Measurements from ENCODE around the gene SYNDIG1. TPM values are rescaled to one million over a fixed set of nuclear protein-coding genes. Genes with fewer than 3 reads are reported as not detected.

Gene SYNDIG1
- total RNA-seq, 3 donors from 2014 or later: not detected

DNA sequence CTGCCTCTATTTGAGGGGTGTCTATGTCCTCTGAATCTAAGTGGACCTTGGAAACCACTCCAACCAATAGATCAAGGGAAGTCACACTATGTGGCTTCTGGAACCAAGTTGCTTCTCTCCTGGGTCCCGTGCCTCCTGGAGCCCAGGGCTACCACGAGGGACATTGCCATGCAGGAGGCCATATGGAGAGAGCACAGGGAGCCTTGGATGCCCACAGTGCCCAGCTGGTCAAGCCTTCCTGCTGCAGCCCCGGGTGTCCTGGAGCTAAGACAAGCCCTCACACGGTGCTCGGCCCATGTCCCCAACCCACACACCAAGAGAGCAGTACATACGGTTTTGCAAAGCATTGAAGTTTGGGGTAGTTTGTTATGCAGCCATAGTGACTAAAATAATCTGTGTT, 231.6 kb downstream of the SYNDIG1 start:
- H3K27me3 Mint-ChIP-seq (ENCODE audit: low read depth): peaks cover 4% of the 10 kb centered on the region
- DNase-seq (no peak), ATAC-seq (no peak)
- no peak overlapping the region for H3K4me3 Mint-ChIP-seq
- H3K4me1 Mint-ChIP-seq (ENCODE audit: low read depth): no peaks in the 10 kb centered on the region
- H3K9me3 Mint-ChIP-seq: no peaks in the 10 kb centered on the region
- H3K36me3 Mint-ChIP-seq (ENCODE audit: insufficient read depth): no peaks in the 10 kb centered on the region

GRCh38 chr20:24701668-24702067, 232.2 kb downstream of the SYNDIG1 start:
- Mint-ChIP-seq H3K4me1 (ENCODE audit: low read depth) (no peaks in the 10 kb centered on the region), H3K36me3 (ENCODE audit: insufficient read depth) (no peaks in the 10 kb centered on the region), H3K27me3 (ENCODE audit: low read depth) (peaks cover 2% of the 10 kb centered on the region), H3K4me3 (no peak overlapping the region), H3K9me3 (no peaks in the 10 kb centered on the region)
- ATAC-seq (no peak), DNase-seq (no peak)

DNA sequence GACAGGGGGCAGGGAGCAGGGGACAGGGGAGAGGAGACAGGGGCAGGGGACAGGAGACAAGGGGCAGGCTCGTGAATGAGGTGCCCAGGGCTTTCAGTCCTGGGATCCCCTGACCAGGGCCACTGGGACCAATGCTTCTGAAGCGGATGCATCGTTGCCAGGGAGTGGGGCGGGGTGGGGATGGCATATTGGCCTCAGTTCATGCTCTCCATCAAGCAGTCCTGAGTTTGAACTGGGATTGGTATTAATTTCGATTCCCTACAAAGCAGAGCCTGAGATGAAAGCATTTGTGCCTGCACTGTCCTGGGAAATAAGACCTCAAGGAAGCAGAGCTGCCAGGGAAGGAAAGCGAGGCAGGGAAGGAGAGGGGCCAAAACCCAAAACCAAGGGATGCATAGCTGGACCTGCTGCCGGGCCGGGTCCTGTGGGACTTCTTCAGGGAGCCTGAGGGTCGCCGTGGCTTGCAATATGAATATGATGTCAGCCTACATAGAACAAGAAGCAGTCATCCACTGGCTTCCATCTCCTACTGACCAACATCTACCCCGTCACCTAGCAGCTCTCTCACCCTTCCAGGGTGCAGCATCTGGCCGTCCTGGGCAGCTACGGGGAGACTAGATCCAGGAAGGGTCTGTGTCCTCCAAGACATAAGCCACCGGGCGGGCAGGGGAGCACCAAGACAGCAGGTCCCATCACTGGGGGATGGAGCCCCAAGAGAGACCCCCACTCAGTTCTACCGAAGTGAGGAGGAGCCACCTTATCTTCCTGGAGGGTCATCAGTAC, 233.3 kb downstream of the SYNDIG1 start:
- Mint-ChIP-seq H3K4me1 (ENCODE audit: low read depth) (no peaks in the 10 kb centered on the region), H3K27me3 (ENCODE audit: low read depth) (peaks cover 2% of the 10 kb centered on the region), H3K9me3 (no peaks in the 10 kb centered on the region), H3K4me3 (no peak overlapping the region), H3K36me3 (ENCODE audit: insufficient read depth) (no peaks in the 10 kb centered on the region)
- DNase-seq: no peak
- ATAC-seq: no peak

GRCh38 chr20:24703284-24703610, 233.8 kb downstream of the SYNDIG1 start:
- ATAC-seq: no peak
- no peaks in the 10 kb centered on the region for H3K9me3 Mint-ChIP-seq
- H3K4me1 Mint-ChIP-seq (ENCODE audit: low read depth): no peaks in the 10 kb centered on the region
- DNase-seq: no peak
- H3K36me3 Mint-ChIP-seq (ENCODE audit: insufficient read depth): no peaks in the 10 kb centered on the region
- H3K27me3 Mint-ChIP-seq (ENCODE audit: low read depth): peaks cover 2% of the 10 kb centered on the region
- H3K4me3 Mint-ChIP-seq: no peak overlapping the region

DNA sequence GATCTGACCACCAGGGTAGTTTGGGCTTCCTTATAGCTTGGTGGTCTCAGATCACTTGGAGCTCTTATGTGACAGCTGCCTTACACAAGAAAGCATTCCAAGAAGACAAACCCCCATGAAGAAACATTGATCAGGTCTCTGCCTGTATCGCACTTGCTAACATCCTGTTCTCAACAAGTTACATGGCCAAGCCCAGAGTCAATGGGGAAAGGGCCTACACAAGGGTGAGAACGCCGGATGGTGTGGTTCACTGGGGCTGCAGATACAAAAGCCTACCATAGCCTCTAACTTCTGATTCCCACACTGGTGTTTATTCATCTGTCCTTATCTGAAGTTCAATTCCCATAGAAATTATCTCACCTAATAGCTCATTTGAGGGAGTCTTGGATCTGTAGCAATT, 235.5 kb downstream of the SYNDIG1 start:
- Mint-ChIP-seq H3K4me3 (no peak overlapping the region), H3K9me3 (no peaks in the 10 kb centered on the region), H3K36me3 (ENCODE audit: insufficient read depth) (no peaks in the 10 kb centered on the region), H3K4me1 (ENCODE audit: low read depth) (no peaks in the 10 kb centered on the region), H3K27me3 (ENCODE audit: low read depth) (peaks cover 2% of the 10 kb centered on the region)
- no peak for ATAC-seq
- no peak for DNase-seq

DNA sequence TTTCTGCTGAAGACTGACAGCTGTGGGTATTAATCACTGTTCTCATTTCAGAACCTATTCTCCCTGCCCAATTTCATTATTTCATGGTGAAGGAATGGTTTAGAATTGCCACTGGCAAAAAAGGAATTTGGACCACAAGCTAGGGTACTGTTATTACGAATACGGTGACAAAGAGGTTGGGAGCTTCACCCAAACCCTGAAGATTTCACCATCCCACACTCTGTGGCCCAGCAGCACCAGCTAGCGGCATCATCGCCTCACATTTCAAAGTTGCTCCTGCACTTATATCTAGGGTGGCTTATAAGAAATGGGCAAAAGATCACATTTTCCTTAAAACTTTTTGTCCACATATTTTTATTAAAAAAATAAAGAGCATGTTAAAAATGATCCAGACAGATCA, 236.1 kb downstream of the SYNDIG1 start:
- no peaks in the 10 kb centered on the region for H3K27me3 Mint-ChIP-seq (ENCODE audit: low read depth)
- ATAC-seq (no peak), DNase-seq (no peak)
- H3K4me3 Mint-ChIP-seq: no peak overlapping the region
- H3K9me3 Mint-ChIP-seq: no peaks in the 10 kb centered on the region
- H3K4me1 Mint-ChIP-seq (ENCODE audit: low read depth): no peaks in the 10 kb centered on the region
- no peaks in the 10 kb centered on the region for H3K36me3 Mint-ChIP-seq (ENCODE audit: insufficient read depth)

DNA sequence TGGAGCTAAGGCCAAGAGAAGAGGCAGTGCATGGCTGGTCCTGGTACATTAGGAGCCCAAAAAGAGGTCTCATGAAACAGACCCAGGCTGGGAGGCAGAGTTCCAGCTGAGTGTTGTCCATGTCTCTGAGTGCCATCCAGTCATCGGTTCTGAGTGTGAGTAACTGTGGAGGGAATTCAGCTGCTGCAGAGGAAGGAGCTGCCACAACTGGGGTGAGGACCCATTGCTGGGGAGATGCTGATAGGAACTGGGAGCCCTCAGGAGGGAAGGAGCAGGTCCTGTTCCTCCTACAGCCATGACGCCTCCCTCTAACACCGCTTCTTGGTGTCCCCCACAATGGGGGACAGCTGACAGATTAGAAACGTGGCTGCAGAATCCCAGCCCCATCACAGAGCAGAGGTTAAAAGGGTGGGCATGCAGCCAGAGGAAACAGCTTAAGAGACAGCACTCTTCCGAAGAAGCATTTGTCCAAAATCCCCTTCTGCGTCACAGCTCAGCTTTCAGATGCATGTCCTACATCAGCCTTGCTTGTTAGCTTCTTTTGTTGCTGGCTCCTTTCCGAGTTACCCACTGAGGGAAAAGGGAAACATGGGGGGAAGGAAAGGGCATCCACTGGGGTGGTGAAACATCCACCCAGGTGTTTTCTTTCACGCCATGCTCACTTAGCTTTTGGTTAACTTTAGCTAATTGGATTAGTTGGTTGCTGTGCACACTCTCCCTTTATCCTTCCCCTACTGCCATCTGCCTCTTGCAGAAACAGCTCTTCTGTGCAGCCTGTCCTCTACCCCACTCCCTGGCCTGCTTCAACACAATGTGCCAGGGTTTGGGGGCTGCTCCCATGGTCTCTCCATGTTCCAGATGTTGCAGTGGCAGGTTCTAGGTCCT, 239.2 kb downstream of the SYNDIG1 start:
- Mint-ChIP-seq H3K4me3 (no peak overlapping the region), H3K27me3 (ENCODE audit: low read depth) (no peaks in the 10 kb centered on the region), H3K9me3 (peaks cover 3% of the 10 kb centered on the region), H3K4me1 (ENCODE audit: low read depth) (no peaks in the 10 kb centered on the region), H3K36me3 (ENCODE audit: insufficient read depth) (no peaks in the 10 kb centered on the region)
- ATAC-seq: no peak
- DNase-seq: no peak

Data from activated T-cell treated with anti-CD3 and anti-CD28 coated beads, Interleukin-2, amount 50 U/mL, for 4 hours (primary cell).